HEK293T (cell line): ENCODE measurements around the gene MIPEP.

ENCODE experiments used
- ARNT ChIP-seq: fragments of 450-650 bp; IDR thresholded peaks from 2 replicates; pipeline ENCODE4 v1.6.1; 2017; ENCODE audit warnings: mild to moderate bottlenecking
- BHLHE40 ChIP-seq: fragments of 450-650 bp; IDR thresholded peaks from 2 replicates; pipeline ENCODE4 v1.6.1; 2016; ENCODE audit warnings: mild to moderate bottlenecking, moderate library complexity, borderline replicate concordance
- CTBP1 ChIP-seq: fragments of 450-650 bp; IDR thresholded peaks from 2 replicates; pipeline ENCODE4 v1.6.1; 2016; ENCODE audit warnings: borderline replicate concordance
- ELF4 ChIP-seq: fragments of 450-650 bp; IDR thresholded peaks from 2 replicates; pipeline ENCODE4 v1.6.1; 2017; ENCODE audit warnings: antibody characterized with exemption
- FOXA1 ChIP-seq: fragments of 450-650 bp; IDR thresholded peaks from 2 replicates; pipeline ENCODE4 v1.6.1; 2016; ENCODE audit warnings: mild to moderate bottlenecking
- FOXK2 ChIP-seq: fragments of 450-650 bp; IDR thresholded peaks from 2 replicates; pipeline ENCODE4 v1.6.1; 2016; ENCODE audit warnings: mild to moderate bottlenecking
- FOXM1 ChIP-seq: fragments of 450-650 bp; IDR thresholded peaks from 2 replicates; pipeline ENCODE4 v1.6.1; 2017; ENCODE audit warnings: mild to moderate bottlenecking, borderline replicate concordance
- HDGF ChIP-seq: fragments of 450-650 bp; IDR thresholded peaks from 2 replicates; pipeline ENCODE4 v1.6.1; 2017; ENCODE audit warnings: antibody characterized with exemption, borderline replicate concordance
- LEF1 ChIP-seq: fragments of 450-650 bp; IDR thresholded peaks from 2 replicates; pipeline ENCODE4 v1.6.1; 2017; ENCODE audit warnings: mild to moderate bottlenecking, borderline replicate concordance
- NFRKB ChIP-seq: fragments of 450-650 bp; IDR thresholded peaks from 2 replicates; pipeline ENCODE4 v1.6.1; 2016; ENCODE audit warnings: mild to moderate bottlenecking, moderate library complexity
- SP1 ChIP-seq: fragments of 450-650 bp; IDR thresholded peaks from 2 replicates; pipeline ENCODE4 v1.6.1; 2017
- TARDBP ChIP-seq: fragments of 450-650 bp; IDR thresholded peaks from 2 replicates; pipeline ENCODE4 v1.6.1; 2016
- ZNF384 ChIP-seq: fragments of 450-650 bp; IDR thresholded peaks from 2 replicates; pipeline ENCODE4 v1.6.1; 2016

DNA sequence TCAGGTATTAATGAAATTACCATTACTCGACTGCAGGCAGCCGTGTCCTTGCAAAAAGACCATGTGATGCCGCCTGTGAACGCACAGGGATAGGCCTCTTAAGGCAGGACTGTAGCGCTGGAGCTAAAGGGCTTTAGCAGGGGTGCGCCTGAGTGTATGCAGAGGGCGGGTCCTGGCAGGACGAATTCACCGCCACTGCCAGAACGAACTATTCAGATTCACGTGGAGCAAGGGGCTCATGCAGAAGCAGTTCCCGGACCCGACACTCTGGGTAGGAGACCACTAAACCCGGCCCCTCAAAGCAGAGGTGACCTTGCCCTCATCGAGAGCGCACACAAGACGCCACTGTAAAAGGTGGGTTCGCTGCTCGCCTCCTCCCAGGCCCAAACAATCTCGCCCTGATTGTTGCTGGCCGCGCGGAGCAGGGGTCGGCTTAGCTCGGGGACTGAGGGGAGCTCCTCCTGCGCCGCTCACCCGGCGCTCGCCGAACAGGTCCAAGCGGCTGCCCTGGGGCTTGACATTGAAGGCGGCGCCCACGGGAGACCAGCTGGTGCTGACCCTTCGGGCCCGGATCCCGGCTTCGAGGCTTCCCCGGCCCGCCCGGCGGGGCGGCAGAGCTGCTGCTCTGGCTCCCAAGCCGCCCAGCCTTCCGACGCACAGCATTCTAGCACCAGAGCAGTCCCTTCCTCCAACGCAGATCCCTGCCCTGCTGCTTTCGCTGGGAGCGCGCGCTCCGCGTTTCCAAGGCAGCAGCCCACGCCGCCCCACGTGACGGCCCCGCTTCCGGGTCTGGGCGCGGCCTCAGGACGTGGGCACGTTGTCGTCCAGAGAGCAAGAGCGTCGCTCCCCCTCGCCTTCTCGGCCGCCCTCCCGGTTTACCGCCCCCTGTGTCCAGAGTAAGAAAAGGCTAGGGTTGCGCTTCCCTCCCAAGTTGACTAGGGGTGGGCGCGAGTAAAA, at the start of gene MIPEP:
- TF ChIP-seq NFRKB (no peak), FOXM1 (no peak), FOXA1 (no peak), FOXK2 (no peak), SP1 (no peak), BHLHE40 (no peak), CTBP1 (no peak), HDGF (no peak), ARNT (no peak), LEF1 (no peak), ZNF384 (no peak), ELF4 (peak; percentile 93), TARDBP (no peak)
